Measurements from ENCODE around the gene ZNF488.
A peak's percentile ranks its signal among the peaks of the same experiment; 100 is the strongest.

ZNF488 gene

GRCh38 chr10:47326927-47327330 lies 57.2 kb downstream of the ZNF488 start:
- DNase-seq, result no peak

DNA sequence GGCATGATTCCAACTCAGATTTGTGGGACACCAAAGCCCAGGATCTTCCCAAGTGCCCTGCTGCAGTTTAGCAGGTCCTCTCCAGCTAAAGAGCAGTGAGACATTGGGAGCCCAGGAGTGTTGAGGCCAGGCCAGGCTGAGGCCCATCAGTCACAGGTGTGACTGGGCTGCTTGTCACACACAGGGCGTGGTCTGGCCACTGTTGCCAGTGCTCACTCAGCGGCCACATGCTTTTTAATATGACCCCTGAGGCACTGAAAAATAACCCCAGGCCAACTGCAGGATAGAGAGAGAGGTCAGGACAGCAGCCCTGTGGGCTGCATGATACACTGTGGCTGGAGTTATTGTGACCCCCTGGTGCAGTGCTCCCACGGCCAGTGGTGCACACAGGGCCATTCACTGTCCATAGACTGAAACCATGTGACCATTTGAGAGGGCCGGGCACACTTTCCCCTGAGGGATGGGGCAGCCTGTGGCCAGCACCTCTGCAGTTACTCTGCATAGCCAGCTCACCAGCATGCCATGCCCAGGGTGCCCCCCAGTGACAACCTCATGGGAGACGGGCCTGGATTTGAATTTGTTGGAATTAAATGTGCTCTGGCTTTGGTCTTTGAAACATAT lies 57.7 kb downstream of the ZNF488 start:
- no peak for DNase-seq

GRCh38 chr10:47325303-47326291 lies 58.5 kb downstream of the ZNF488 start:
- DNase-seq, result no peak

GRCh38 chr10:47323636-47324296 lies 60.3 kb downstream of the ZNF488 start:
- DNase-seq, result no peak

- no peak for DNase-seq
These were observed 61.0 kb downstream of the ZNF488 start for GRCh38 chr10:47323087-47323486.

DNA sequence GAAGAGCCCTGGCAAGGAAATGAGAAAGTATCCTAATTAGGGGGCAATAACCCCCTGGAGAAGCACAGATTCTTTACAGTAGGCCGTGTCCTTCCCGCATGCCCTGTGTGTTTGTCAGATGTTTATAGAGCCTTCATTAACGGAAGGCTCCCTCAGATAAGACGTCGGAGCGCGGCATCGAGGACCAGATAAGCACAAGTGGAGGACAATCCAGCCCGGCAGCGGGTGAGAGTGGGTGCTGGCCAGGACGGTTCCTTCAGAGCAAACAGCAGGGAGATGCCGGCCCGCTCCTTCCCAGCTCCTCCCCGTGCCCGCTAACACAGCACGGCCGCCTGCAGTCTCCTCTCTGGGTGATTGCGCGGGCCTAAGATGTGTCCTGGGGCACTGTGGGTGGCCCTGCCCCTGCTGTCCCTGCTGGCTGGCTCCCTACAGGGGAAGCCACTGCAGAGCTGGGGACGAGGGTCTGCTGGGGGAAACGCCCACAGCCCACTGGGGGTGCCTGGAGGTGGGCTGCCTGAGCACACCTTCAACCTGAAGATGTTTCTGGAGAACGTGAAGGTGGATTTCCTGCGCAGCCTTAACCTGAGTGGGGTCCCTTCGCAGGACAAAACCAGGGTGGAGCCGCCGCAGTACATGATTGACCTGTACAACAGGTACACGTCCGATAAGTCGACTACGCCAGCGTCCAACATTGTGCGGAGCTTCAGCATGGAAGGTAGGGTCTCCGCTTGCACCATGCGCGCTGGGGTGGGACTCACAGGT lies 61.6 kb downstream of the ZNF488 start, which contains the start of gene GDF2:
TSS of gene GDF2 (plus strand) at position 155 of the 762 bp plus-strand sequence. CDS start at position 370, 215 bp downstream.
- no peak for DNase-seq

DNA sequence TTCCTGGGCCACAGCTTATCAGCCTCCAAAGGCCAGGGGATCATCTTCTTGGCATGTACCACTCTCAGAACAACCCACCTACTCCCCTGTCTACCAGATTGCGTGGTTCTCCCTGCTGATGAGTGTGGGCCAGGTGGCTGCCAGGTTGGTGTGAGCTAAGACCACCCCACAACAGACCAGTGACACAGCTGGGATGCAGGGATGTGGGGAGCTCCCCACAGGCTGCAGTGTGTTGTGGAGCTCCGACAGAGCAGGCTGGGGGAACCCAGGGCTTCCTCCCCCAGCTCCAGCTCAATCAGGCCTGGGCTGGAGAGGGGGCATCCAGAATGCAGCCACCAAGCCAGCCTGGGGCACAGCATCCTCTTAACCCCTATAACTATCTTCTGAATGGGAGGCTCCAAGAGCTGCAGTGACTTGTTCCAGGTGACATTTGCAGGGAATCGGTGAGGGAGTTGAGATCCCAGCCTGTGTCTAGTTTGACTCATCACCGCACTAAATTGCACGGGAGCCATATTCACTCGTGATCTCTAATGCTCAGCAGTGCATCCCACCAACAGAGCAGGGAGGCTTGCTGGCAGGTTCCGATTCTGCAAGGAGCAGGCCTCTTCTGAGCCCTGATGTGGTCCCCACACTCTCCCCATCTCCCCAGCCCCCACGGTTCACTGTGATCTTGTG lies 62.4 kb downstream of the ZNF488 start:
- DNase-seq, result no peak

GRCh38 chr10:47320812-47321211 lies 63.3 kb downstream of the ZNF488 start:
- no peak for DNase-seq

DNA sequence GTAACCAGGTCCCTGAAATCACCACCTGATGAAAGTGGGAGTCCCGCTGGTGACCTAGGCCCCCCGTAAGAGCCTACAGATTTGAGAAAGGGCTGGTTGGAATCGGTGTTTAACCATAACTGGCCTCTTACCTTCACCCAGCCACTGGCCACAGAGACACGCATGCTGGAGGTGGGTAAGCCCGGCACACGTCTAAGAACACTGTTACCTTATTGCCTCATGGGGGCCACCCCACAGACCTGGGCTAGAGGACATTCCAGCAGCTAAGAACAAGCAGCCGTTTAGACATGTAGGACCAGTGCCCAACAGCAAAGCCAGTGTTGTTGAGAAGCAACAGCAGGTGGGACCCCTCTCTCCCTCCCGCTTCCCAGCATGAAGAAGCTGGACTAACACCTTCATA lies 64.3 kb downstream of the ZNF488 start:
- no peak for DNase-seq

DNA sequence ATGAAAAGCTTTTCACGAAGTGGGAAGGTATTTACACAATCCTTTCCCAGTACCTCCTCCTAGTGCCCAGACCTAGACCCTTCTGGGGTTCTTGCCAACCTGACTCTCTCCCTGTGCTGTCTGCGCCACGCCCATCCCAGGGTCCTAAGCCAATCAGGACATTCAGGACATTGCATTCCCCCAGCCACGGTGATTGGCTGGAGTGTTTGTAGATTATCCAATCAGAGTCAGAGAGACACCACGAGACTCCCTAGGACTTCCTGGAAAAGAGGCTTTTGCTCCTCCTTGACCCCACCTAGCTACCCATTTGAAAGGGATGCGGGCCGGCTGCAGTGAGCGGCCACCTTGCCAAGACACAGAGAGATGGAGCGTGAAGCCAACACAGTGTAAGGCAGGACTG lies 65.4 kb downstream of the ZNF488 start:
- peak; percentile 6 for DNase-seq

DNA sequence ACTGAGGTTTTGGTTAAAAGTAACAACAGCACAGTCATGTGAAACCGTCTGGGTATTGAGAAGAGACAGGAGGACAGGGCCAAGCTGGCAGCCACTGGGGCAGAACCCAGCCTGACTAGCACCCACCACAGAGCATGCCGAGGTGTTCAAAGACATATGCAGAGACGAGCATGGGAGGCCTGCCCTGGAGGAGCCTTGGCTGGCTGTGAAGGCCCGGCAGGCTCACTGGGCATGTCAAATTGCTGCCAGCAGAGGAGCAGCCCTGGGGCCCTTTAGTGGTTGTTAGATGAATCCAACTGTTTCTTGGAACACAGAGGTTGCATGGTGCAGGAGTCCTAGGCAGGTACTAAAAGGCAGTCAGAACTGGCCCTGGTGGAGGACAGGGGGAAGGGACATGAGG lies 66.8 kb downstream of the ZNF488 start:
- no peak for DNase-seq

- no peak for DNase-seq
These were observed 68.0 kb downstream of the ZNF488 start for GRCh38 chr10:47316131-47316530.

Measured in fibroblast of skin of right quadriceps (primary cell).